Measurements from ENCODE around the gene BLID.

The BLID gene

GRCh38 chr11:122075016-122075415, 41.0 kb downstream of the BLID start:
- DNase-seq: no peak

- no peak for DNase-seq
These were observed 42.0 kb downstream of the BLID start for GRCh38 chr11:122074022-122074421.

- no peak for DNase-seq
These were observed 44.3 kb downstream of the BLID start for GRCh38 chr11:122071709-122072202.

- peak; percentile 14 to 40 for DNase-seq
These were observed 46.2 kb downstream of the BLID start for GRCh38 chr11:122069707-122070360.

- DNase-seq: no peak
These were observed 47.2 kb downstream of the BLID start for GRCh38 chr11:122068837-122069236.

- DNase-seq: no peak
These were observed 47.9 kb downstream of the BLID start for GRCh38 chr11:122068141-122068540.
